AG09319 (cell line): ENCODE results near the gene MYO10.
"Not testable (repeated sequence)": the region's sequence is repeated elsewhere in the genome, so short reads cannot be mapped to it uniquely, and the experiment has no call there.

Experiments
- DNase-seq: peaks from one replicate; pipeline ENCODE4 v3.0.0-alpha.2; 2010; ENCODE audit warnings: low read depth; ENCODE audit errors: extremely low read depth
- TF ChIP-seq, protein P1 (sequence below): IDR thresholded peaks from 2 replicates; pipeline ENCODE4 v1.5.1; 2011; ENCODE audit warnings: low read depth, mild to moderate bottlenecking, inconsistent platforms, low read length, moderate library complexity

MYO10 gene

DNA sequence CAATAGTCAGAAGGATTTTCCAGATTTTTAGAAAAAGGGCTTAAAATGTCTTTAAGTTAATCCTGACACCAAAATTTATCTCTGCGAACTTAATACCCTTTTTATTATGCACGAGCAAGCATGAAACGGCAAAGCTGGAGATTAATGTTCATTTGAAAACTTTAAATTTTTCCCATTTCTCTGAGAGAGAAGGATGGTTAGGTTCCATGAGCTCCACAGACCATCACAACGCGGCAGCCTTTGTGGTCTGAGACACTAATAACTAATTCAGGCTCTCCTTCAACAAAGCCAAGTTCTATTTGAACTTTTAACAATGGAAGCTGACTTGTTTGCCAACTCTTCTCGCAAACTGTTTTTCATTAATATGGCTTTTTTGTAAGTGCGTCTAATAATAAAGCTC, 94.7 kb downstream of the MYO10 start:
- DNase-seq = no peak
- TF ChIP-seq, protein P1, sequence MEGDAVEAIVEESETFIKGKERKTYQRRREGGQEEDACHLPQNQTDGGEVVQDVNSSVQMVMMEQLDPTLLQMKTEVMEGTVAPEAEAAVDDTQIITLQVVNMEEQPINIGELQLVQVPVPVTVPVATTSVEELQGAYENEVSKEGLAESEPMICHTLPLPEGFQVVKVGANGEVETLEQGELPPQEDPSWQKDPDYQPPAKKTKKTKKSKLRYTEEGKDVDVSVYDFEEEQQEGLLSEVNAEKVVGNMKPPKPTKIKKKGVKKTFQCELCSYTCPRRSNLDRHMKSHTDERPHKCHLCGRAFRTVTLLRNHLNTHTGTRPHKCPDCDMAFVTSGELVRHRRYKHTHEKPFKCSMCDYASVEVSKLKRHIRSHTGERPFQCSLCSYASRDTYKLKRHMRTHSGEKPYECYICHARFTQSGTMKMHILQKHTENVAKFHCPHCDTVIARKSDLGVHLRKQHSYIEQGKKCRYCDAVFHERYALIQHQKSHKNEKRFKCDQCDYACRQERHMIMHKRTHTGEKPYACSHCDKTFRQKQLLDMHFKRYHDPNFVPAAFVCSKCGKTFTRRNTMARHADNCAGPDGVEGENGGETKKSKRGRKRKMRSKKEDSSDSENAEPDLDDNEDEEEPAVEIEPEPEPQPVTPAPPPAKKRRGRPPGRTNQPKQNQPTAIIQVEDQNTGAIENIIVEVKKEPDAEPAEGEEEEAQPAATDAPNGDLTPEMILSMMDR = no peak

GRCh38 chr5:16837305-16837704, 98.8 kb downstream of the MYO10 start:
- TF ChIP-seq, protein P1 = no peak
- DNase-seq = no peak

- DNase-seq = no peak
- TF ChIP-seq, protein P1 = no peak
Measured at GRCh38 chr5:16834029-16834428, 102.1 kb downstream of the MYO10 start.

DNA sequence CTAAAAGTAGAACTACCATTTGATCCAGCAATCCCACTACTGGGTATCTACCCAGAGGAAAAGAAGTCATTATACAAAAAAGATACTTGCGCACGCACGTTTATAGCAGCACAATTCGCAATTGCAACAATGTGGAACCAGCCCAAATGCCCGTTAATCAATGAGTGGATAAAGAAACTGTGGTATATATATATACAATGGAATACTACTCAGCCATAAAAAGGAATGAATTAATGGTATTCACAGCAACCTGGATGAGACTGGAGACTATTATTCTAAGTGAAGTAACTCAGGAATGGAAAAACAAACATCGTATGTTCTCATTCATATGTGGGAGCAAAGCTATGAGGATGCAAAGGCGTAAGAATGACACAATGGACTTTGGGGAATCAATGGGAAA, 104.8 kb downstream of the MYO10 start:
- DNase-seq = not testable (repeated sequence)

DNA sequence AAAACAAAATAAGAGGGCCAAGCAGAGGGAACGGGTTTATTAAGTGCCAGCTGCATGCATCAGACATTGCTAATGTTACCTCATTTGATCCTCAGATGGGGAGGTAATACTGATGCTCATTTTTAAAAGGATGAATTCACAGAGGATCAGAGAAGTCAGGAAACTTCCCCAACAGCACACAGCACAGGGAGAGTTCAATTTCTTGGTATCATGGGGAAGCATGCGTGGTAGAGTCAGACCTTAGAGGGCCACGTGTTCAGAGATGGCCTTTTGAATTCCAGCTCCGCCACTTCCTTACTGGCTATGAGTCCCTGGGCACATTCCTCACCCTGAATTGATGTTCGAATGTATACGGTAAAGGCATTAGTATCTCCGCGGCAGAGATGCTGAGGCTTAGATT, 108.3 kb downstream of the MYO10 start:
- TF ChIP-seq, protein P1 = no peak
- no peak for DNase-seq

DNA sequence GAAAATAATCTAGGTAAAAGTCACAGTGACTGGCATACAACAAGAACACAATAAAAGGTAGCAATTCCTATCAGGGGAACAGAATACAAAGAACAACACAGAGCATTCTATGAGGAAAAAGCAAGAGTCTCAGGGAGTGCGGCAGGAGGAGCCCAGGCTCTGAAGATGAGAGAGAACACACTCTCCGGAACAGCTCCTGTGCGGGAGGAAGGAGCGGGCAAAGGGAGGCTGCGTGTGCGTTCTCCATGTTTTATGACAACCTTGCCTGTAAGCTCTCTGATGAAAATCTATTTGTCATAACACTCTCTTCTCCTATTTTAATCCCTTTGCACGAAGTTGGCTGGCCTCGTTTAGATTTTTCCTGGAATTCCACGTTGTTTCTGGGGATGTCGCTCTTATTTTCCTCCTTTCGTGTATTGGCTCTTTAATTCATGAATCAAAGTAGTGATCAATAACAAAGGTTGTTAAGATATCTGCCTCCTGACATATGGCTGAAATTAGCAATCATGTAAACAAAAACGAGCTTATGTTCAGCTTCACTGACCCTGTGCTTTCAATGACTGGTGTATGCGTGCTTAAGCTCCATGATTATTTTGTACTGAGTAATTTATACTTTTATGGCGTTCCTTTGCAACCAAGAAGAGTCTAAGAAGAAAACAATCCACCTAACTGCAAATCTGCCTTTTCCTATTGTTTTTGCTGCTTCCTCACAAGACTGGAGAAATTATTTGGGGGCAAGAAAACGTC, 109.5 kb downstream of the MYO10 start:
- DNase-seq = peak; percentile 76
- TF ChIP-seq, protein P1 = peak; percentile 7

DNA sequence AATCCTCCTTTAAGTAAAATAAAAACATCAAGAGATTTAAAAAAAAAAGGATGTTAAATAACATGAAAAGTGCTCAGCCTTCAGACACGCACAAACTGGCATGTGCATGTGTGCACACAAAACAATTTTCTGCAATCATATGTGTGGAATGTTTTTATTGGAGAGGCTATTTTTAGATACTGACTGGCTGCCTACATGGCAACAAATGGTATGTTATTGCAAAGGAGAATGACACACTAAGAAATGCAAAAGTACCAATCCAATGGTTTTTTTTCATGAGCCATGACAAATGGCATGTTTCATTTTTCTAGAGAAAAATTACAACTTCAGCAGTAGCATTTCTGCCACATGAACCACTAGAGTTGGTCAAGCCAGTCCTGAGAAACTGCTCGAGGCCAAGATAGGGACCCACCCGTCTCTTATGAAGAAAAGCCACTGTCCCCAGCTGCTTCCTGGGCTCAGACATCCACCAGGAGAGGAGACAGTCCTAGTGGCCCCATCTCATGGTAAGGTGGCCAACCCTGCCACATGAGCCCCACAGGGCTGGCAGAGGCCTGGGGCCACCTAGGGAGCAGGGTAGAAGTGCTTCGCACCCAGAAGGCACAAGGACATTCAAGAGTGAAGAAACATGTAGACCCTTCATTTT, 116.4 kb downstream of the MYO10 start:
- no peak for DNase-seq
- TF ChIP-seq, protein P1 = no peak
